HepG2 (cell line): ENCODE results near the gene POMT2.

Experiments
- CTCF ChIP-seq: sonication (generic); formaldehyde crosslinking; IDR thresholded peaks from 2 replicates; pipeline ENCODE4 v1.5.0; 2020; ENCODE audit warnings: mild to moderate bottlenecking, missing genetic modification reagents, moderate library complexity
- DMTF1 ChIP-seq: sonication (generic); formaldehyde crosslinking; IDR thresholded peaks from 2 replicates; pipeline ENCODE4 v1.4.0; 2020; ENCODE audit warnings: mild to moderate bottlenecking, missing genetic modification reagents
- MAX ChIP-seq: IDR thresholded peaks from 2 replicates; pipeline ENCODE4 v1.6.1; 2012; ENCODE audit warnings: inconsistent platforms
- REST ChIP-seq, 2 experiments: IDR thresholded peaks; 2 replicates each; pipeline ENCODE4 v1.6.1; 2011 to 2012; ENCODE audit warnings: low read length in 2 of 2, borderline replicate concordance in 1 of 2, low read depth in 1 of 2, mild to moderate bottlenecking in 1 of 2, moderate library complexity in 1 of 2
- SKI ChIP-seq: fragments of 450-650 bp; IDR thresholded peaks from one replicate; pipeline ENCODE4 v1.6.1; 2018; ENCODE audit warnings: mild to moderate bottlenecking; ENCODE audit not compliant: partially characterized antibody
- ZHX2 ChIP-seq, 2 experiments: sonication (generic) in 1 of 2; formaldehyde crosslinking in 1 of 2; IDR thresholded peaks; 2 replicates each; pipeline versions ENCODE4 v1.6.1 to v1.9.0; 2014 to 2022; ENCODE audit warnings: antibody characterized with exemption in 1 of 2, borderline replicate concordance in 1 of 2, inconsistent platforms in 1 of 2, low read depth in 1 of 2, missing genetic modification reagents in 1 of 2
- ZNF639 ChIP-seq: conservative IDR thresholded peaks from 2 replicates; pipeline ENCODE4 v1.6.1; 2018; ENCODE audit warnings: missing genetic modification reagents

- TF ChIP-seq ZHX2 (IDR thresholded peaks at IDR 0.05; ENCODE audit: low read depth) (no peak), ZHX2 (CRISPR knock-in tag; IDR thresholded peaks at IDR 0.05; ENCODE audit: borderline replicate concordance) (no peak), CTCF (CRISPR knock-in tag) (no peak), SKI (no peak), REST (IDR thresholded peaks at IDR 0.05; ENCODE audit: borderline replicate concordance in 1 of 2, low read depth in 1 of 2, low read length in 2 of 2) (no peak), DMTF1 (no peak), MAX (no peak), ZNF639 (CRISPR knock-in tag) (no peak)
Observed at GRCh38 chr14:77264466-77265186, 56.1 kb downstream of the POMT2 start.
